Lower leg skin (tissue), 3 donors: Measurements from ENCODE around the gene ERGIC3.

ENCODE experiments used
- POLR2A ChIP-seq, 2 donors: fragments of 450-650 bp; IDR thresholded peaks; one replicate each; pipeline ENCODE4 v1.6.1; 2016 to 2017; ENCODE audit warnings: antibody characterized with exemption in 2 of 2, mild to moderate bottlenecking in 1 of 2, moderate library complexity in 1 of 2
- TF ChIP-seq, protein P1 (sequence below), 3 donors: fragments of 450-650 bp; IDR thresholded peaks; one replicate each; pipeline ENCODE4 v1.5.1; 2016; ENCODE audit warnings: antibody characterized with exemption in 3 of 3, mild to moderate bottlenecking in 3 of 3, moderate library complexity in 2 of 3

DNA sequence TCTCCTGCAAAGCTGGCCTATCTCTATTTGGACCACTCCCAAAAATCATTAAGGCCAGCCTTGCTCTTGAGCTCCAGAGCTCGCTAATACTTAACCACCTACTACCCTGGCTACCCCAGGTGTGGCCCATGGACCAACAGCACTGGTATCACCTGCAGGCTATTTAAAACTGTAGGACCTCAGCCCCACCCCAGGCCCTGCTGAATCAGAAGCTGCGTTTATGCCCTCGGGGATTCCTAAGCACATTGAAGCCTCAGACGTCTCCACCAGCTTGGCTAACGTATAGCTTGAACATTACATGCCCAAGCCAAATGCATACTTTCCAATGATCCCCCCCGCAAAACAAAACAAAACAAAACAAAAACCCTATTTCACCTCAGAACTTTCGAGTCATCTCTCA is 54.0 kb downstream of the ERGIC3 start:
- TF ChIP-seq, protein P1, sequence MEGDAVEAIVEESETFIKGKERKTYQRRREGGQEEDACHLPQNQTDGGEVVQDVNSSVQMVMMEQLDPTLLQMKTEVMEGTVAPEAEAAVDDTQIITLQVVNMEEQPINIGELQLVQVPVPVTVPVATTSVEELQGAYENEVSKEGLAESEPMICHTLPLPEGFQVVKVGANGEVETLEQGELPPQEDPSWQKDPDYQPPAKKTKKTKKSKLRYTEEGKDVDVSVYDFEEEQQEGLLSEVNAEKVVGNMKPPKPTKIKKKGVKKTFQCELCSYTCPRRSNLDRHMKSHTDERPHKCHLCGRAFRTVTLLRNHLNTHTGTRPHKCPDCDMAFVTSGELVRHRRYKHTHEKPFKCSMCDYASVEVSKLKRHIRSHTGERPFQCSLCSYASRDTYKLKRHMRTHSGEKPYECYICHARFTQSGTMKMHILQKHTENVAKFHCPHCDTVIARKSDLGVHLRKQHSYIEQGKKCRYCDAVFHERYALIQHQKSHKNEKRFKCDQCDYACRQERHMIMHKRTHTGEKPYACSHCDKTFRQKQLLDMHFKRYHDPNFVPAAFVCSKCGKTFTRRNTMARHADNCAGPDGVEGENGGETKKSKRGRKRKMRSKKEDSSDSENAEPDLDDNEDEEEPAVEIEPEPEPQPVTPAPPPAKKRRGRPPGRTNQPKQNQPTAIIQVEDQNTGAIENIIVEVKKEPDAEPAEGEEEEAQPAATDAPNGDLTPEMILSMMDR (IDR thresholded peaks at IDR 0.05), result no peak
- TF ChIP-seq POLR2A (IDR thresholded peaks at IDR 0.05), result no peak
